GM19328 (cell line): Measurements from ENCODE around the gene PRSS27.
A peak's percentile ranks its signal among the peaks of the same experiment; 100 is the strongest.
"Not testable (repeated sequence)": the region's sequence is repeated elsewhere in the genome, so short reads cannot be mapped to it uniquely, and the experiment has no call there.

ENCODE experiments used
- ATAC-seq: cut with Tn5 transposase; IDR thresholded peaks from one replicate; pipeline ENCODE4 v1.9.1; 2021; ENCODE audit warnings: mild to moderate bottlenecking, moderate library complexity; ENCODE audit not compliant: unreplicated experiment

The PRSS27 gene

GRCh38 chr16:2698103-2698870 is 21.7 kb downstream of the PRSS27 start:
- ATAC-seq = no peak

DNA sequence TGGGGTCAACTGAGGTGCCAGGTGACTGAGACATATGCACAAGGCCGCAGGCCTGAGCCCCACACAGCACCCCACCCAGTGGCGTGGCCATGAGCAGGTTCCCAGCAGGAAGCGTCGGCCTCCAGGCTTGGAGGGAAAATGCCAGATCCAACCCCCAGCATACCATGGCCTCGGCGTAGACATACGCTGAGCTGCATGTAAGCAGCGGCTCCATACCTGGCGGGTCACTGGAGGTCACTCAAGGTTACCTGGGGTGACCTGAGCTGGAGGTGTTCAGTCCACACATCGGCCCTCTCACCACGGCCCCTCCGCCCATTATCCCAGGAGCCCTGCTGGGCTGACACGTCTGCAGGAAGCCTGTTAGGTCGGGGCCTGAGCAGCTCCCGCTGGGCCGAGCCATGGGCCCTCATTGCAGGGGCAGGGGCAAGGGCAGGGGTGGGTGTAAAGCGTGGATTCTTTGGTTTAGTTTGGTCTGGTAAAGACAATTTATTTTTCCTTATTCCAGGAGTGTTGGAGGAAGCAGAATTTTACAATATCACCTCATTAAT is 22.5 kb downstream of the PRSS27 start:
- no peak for ATAC-seq

DNA sequence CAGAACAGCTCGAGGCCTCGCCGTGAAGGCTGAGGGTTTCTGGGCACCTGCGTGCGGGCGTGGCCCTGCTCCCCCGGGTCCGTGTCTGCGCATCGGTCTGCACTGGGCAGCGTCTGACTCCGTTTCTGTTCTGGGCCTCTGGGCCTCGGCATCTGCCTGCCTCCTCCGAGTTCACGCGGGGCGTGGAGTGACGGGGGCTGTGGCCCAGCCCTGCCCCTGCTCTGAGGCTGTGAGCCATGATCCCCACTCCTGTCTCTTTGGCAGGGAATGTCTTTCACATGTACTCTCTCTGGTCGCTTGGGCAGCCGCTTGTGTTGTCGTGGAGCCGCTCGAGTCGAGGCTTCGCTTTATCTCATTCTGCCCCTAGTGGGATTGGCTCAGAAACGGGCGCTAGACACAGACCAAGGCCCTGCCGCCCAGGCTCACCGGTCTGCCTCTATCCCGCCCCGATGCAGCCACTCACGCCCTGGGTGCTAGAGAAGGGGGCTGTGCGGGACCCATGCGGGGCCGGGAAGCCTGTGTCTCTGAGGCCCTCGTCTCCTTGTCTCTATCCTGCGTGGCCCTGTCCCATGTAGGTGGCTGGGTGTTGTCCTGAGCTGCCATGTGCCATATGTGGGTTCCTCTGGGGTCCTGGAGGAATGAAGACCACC is 23.3 kb downstream of the PRSS27 start:
- ATAC-seq = not testable (repeated sequence)

DNA sequence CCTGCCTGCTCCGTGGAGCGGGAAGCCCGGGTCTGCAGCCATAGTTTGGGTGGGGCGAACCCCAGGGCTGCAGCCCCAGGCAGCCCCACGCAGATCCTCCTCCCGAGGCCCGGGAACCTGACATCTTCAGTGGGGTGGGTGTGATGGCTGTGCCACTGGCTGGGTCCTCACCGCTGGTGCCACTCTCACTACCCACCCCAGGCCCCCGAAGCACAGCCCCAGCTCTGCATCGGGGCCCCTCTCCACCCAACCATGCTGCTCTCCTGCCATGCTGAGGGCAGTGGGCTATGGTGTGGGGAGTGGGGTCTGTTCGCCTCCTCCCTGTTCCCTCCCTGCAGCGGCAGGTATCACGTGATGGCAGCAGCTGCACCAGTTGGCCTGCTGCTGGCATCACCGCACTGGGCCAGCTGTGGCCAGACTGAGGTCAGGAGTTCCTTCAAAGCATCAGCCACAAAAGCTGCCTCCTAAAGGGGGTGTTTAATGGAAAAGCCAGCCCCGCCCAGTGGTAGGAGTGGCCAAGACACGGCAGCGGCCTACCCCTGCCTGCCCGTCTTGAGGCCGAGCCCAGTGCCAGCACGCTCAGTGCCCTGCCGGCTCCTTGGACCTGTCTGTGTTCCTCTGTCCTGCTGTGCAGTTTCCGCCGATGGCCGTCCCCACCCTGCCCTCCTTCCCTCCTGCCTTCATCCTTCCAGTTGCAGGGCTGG is 26.9 kb downstream of the PRSS27 start:
- ATAC-seq = no peak

DNA sequence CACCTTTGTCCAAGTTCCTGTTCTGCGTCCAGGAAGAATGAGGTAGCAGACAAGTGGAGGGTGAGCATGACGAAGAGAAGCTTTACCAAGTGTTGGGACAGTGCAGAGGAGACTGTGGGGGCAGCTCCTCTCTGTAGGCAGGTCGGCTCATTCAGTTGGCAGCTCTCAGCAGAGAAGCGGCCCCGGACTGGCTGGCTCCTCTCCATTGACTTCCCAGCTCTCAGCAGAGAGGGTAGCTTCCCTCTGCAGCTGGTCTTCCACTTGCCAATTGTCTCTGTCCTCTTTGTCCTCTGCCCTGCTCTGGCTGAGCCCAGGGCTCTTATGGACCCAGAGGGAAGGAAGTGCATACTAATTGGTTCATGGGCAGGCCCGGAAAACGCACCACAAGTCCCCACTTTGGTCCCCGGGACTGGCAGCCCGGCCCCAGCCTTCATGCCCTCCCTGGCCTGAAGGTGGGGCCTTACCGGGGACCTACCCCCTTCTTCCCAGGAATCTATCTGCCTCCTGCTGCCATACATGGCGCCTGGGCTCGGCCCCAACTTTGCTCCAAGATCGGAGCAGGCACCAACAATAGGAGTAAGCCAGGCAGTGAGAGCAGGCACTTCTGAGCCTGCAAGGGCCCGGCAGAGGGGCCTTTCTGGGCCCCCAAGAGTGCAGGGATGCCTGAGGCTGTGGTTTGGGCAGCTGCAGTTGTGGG is 27.6 kb downstream of the PRSS27 start:
- ATAC-seq = no peak

DNA sequence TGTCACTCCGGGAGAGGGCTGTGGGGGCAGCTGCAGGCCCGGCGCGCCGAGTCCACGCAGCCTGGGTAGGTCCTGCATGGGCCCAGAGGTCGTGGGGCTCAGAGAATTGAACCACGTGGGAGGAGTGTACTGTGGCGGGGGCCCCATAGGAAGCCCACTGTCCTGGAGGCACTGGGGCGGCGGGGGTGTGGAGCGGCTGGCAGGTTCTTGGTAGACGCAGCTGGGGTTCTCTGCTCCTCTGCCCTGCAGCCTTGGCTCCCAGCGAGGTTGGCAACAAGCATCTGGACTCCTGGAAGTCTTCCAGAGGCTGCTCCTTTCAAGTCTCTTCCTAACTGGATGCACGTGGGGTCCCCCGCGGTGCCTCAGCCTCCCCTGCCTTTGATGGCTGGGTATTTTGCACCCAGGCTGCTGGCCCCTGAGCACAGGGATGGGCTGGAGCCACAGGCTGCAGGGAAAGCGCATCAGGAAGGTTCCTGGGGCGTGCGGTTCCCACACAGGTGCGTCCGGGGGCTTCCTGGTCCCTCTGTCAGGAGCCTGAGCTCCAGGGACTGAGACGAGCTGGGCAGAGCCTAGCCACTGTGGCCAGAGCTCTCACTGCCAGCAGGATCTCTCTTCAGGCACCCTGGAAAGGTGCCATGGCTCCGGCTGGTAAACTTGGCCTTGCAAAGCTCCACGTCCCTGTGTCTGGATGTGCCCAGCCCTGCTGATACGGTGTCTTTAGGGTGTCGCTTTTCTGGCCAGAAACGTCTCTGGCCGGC is 28.4 kb downstream of the PRSS27 start:
- no peak for ATAC-seq

GRCh38 chr16:2690852-2691251 is 29.2 kb downstream of the PRSS27 start:
- no peak for ATAC-seq

DNA sequence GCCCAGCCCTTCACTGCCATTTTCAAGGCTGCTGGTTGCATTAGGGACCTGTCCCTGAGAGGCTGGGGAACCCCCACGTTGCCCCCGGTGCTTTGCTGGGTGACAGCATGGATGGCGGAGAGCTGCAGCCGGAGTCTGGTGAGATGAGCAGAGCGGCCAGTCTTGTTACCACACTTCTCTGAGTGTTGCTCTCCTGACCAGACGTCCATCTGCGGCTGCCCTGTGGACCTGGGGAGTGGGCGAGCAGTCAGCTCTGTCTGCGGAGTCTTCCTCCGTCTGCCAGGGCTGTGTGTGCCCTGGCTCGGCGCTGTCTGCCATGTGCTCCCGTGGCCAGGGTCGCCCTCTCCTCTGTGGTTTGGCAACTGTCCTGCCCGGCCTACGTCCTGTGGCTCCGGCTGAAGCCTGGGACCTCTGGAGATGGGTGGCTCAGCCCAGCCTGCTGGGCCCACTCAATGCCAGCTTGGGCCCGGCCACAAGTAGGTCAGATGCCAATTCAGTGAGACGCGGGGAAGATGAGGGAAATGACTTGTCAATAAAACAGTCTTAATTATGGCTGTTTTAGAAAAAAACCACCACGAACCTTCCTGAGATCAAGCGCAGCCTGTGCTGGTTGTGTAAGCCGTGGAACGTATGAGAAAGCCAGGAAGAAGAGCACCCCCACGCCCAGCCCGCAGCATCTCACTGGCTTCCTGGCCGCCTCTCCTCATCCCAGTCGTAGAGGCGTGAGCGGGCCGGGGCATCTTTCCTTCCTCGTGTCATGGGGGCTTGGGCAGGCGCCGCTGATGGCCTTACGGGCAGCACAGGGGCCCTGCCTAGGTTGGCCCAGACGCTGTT is 29.8 kb downstream of the PRSS27 start:
- no peak for ATAC-seq

- not testable (repeated sequence) for ATAC-seq
These were observed 30.6 kb downstream of the PRSS27 start for GRCh38 chr16:2689422-2689821.

GRCh38 chr16:2687531-2688308 is 32.3 kb downstream of the PRSS27 start:
- ATAC-seq = no peak

GRCh38 chr16:2686912-2687507 is 33.0 kb downstream of the PRSS27 start:
- ATAC-seq = no peak

GRCh38 chr16:2686075-2686474 is 33.9 kb downstream of the PRSS27 start:
- not testable (repeated sequence) for ATAC-seq

DNA sequence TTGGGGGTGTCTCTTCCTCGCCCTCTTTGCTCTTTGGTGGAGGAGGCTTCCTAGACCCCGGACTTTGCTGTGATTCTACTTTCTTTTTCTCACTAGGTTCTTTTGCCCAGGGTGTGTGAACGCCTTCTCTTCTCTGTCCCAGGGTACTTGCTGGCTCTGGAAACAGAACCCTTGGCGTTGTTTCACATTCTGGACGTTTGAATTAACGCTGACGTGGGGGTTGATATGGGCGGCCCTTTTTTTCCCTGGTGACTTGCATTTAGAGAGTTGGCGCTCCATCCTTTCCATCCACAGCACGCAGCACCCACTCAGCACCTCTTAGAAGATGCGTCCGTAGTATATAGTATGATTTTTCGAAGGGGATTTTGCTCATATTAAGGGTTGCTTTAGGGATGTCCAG is 37.0 kb downstream of the PRSS27 start:
- ATAC-seq = not testable (repeated sequence)

GRCh38 chr16:2682209-2683021 is 37.6 kb downstream of the PRSS27 start, which contains the start of gene KCTD5:
Gene KCTD5, plus strand, starts transcription at chr16:2682523. Its CDS starts 26 bp downstream, at chr16:2682549.
- ATAC-seq = peak; percentile 65

DNA sequence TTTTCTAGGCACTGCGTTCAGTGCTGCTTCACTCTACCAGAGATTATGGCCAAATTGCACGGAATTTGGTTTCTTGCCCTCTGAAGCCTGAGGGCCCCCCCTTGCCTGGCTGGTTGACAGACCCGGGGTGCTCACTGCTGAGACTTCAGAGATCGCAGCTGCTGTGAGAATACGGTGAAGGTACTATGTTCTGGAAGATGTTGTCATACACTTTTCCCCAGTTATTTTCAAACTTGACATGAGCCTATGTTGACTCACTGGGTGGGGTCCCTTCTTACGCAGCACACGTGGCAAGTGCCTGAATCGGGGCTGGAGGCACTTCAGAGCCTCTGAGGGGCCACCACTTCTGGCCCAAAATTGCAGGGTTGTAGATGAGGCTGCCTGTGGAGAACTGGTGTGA is 39.7 kb downstream of the PRSS27 start:
- ATAC-seq = not testable (repeated sequence)

DNA sequence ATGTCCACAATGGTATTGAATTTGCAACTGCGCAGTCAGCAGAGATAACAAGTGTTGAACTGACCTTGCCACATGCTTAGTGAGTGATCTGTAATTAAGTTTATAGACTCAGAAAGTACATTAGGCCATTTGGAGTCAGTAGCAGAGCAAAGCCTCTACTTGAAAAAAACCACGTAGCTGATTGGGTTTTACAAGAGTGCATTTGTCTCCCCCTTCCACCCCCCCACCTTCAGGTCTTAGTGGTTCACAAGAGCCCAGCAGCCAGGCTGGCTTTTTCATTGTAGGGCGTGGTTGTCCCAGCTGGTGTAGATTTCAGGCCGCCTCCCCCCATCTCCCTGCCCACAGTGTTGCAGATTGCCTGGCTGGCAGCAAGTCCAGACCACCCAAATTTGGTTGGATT is 40.1 kb downstream of the PRSS27 start:
- ATAC-seq = not testable (repeated sequence)
